MM.1S (cell line): ENCODE results near the gene ARID3C.
A peak's percentile ranks its signal among the peaks of the same experiment; 100 is the strongest.

ENCODE experiments used
- DNase-seq: peaks from one replicate; pipeline ENCODE4 v3.0.0-alpha.2; 2015
- H2AFZ ChIP-seq: fragments of 300-600 bp; sonication (generic); 2 replicates; pipeline ENCODE4 v1.6.0; 2016; ENCODE audit warnings: antibody characterized with exemption, low read length
- H3F3A ChIP-seq: fragments of 300-600 bp; sonication (generic); 2 replicates; pipeline ENCODE4 v1.6.1; 2016; ENCODE audit warnings: mild to moderate bottlenecking, antibody characterized with exemption, low read length, moderate library complexity, mixed read lengths; ENCODE audit not compliant: insufficient read depth
- H3K27ac ChIP-seq: fragments of 300-600 bp; sonication (generic); 2 replicates; pipeline ENCODE4 v1.5.1; 2016; ENCODE audit warnings: mild to moderate bottlenecking, low read length
- H3K27me3 ChIP-seq: fragments of 300-600 bp; sonication (generic); replicated peaks from 2 replicates; pipeline ENCODE4 v1.6.0; 2016; ENCODE audit warnings: low read length; ENCODE audit not compliant: insufficient read depth
- H3K36me3 ChIP-seq: fragments of 300-600 bp; sonication (generic); replicated peaks from 2 replicates; pipeline ENCODE4 v1.6.1; 2016; ENCODE audit warnings: mild to moderate bottlenecking, low read length, mixed read lengths; ENCODE audit not compliant: insufficient read depth
- H3K4me1 ChIP-seq: fragments of 300-600 bp; sonication (generic); 2 replicates; pipeline ENCODE4 v1.6.1; 2016; ENCODE audit warnings: low read length, mixed read lengths
- H3K4me2 ChIP-seq: fragments of 300-600 bp; sonication (generic); 2 replicates; pipeline ENCODE4 v1.6.0; 2016; ENCODE audit warnings: low read depth, low read length
- H3K4me3 ChIP-seq: fragments of 300-600 bp; sonication (generic); 2 replicates; pipeline ENCODE4 v1.5.1; 2016; ENCODE audit warnings: low read length, mixed read lengths
- H3K79me2 ChIP-seq: fragments of 300-600 bp; sonication (generic); 2 replicates; pipeline ENCODE4 v1.6.1; 2016; ENCODE audit warnings: mixed run types, low read length, mixed read lengths
- H3K9ac ChIP-seq: fragments of 300-600 bp; sonication (generic); 2 replicates; pipeline ENCODE4 v1.6.1; 2016; ENCODE audit warnings: low read length, mixed read lengths
- H3K9me2 ChIP-seq: fragments of 300-600 bp; sonication (generic); replicated peaks from 2 replicates; pipeline ENCODE4 v1.6.1; 2016; ENCODE audit warnings: mild to moderate bottlenecking, low read length, mixed read lengths; ENCODE audit not compliant: insufficient read depth
- H3K9me3 ChIP-seq: fragments of 300-600 bp; sonication (generic); replicated peaks from 2 replicates; pipeline ENCODE4 v1.6.1; 2016; ENCODE audit warnings: mild to moderate bottlenecking, low read length, mixed read lengths; ENCODE audit not compliant: insufficient read depth
- H4K20me1 ChIP-seq: fragments of 300-600 bp; sonication (generic); 2 replicates; pipeline ENCODE4 v1.6.1; 2016; ENCODE audit warnings: mild to moderate bottlenecking, low read length, moderate library complexity, mixed read lengths; ENCODE audit not compliant: insufficient read depth
- EZH2 ChIP-seq: fragments of 300-600 bp; sonication (generic); optimal IDR thresholded peaks from 2 replicates; pipeline ENCODE3; 2017; ENCODE audit warnings: low read depth, mild to moderate bottlenecking, antibody characterized with exemption, low read length, mixed read lengths
- EZH2phosphoT487 ChIP-seq: fragments of 300-600 bp; sonication (generic); IDR thresholded peaks from 2 replicates; pipeline ENCODE4 v1.6.1; 2018; ENCODE audit warnings: antibody characterized with exemption, low read length
- TF ChIP-seq, protein P1 (sequence below): fragments of 300-600 bp; sonication (generic); IDR thresholded peaks from 2 replicates; pipeline ENCODE4 v1.5.1; 2016; ENCODE audit warnings: antibody characterized with exemption, low read length, mixed read lengths

ARID3C gene

DNA sequence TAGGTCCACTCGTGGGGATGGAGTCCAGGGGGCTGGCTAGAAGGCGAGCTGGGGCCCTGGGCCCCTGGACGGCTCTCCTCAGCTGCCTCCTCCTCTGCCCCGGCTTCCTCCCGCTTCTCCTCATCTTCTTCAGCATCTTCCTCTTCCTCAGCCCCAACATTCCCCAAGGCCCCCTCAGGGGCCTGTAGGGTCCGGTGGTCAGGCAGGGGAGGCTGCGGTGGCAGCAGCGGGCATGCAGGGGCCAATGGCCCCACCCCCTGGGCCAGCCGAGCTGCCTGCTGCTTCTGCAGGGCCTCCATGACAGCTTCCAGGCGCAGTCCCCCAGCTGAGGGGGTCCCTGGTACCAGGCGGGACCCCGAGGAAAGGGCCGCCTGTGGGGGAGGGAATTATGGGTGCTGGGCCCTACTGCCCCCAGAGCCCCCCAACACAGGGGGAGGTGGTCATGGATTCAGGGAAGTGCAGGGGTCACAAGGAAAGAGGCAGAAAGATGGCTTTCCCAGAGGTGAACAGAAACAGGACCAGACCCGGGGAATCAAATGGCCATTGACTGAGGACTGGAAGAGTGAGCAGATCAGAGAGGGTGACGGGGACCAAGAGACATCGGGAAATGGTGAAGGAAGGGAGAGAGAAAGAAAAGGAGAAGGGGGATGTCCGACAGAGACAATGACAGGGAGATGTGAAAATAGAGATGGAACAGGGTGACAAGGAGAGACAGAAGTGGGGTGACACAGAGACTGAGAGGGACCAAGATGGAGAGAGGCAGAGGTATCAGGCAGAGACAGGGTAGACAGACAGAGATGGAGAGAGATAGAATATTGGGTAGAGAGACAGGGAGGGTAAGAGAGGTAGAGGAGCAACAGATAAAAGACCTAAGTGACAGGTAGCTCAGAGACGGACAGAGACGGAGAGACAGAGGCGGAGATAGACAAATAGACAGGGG lies 880 bp downstream of the ARID3C start:
- H3K4me1 ChIP-seq = 0 out of 2 replicates have a peak, but pooled peaks cover 4% of the 10 kb centered on the region
- H2AFZ ChIP-seq = peak overlapping the region; percentile 30; the same call in 1 of the 2 replicates
- no peaks in the 10 kb centered on the region for H3F3A ChIP-seq
- TF ChIP-seq EZH2phosphoT487 (no peak), EZH2 (no peak)
- TF ChIP-seq, protein P1, sequence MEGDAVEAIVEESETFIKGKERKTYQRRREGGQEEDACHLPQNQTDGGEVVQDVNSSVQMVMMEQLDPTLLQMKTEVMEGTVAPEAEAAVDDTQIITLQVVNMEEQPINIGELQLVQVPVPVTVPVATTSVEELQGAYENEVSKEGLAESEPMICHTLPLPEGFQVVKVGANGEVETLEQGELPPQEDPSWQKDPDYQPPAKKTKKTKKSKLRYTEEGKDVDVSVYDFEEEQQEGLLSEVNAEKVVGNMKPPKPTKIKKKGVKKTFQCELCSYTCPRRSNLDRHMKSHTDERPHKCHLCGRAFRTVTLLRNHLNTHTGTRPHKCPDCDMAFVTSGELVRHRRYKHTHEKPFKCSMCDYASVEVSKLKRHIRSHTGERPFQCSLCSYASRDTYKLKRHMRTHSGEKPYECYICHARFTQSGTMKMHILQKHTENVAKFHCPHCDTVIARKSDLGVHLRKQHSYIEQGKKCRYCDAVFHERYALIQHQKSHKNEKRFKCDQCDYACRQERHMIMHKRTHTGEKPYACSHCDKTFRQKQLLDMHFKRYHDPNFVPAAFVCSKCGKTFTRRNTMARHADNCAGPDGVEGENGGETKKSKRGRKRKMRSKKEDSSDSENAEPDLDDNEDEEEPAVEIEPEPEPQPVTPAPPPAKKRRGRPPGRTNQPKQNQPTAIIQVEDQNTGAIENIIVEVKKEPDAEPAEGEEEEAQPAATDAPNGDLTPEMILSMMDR = no peak
- H3K27ac ChIP-seq = no peak overlapping the region
- H3K36me3 ChIP-seq = no peaks in the 10 kb centered on the region
- H3K4me3 ChIP-seq = peak overlapping the region; percentile 36
- no peak overlapping the region; the same call in 1 of the 2 replicates for H3K9ac ChIP-seq
- DNase-seq = no peak
- no peaks in the 10 kb centered on the region for H3K9me2 ChIP-seq
- H3K79me2 ChIP-seq = no peaks in the 10 kb centered on the region
- no peaks in the 10 kb centered on the region for H4K20me1 ChIP-seq
- peak overlapping the region; percentile 72 for H3K4me2 ChIP-seq
- peaks cover 80% of the 10 kb centered on the region for H3K27me3 ChIP-seq
- H3K9me3 ChIP-seq = no peaks in the 10 kb centered on the region

- Histone ChIP-seq H3K4me3 (no peak overlapping the region), H4K20me1 (no peaks in the 10 kb centered on the region), H3K9me3 (no peaks in the 10 kb centered on the region), H3K4me1 (peaks cover 9% of the 10 kb centered on the region; the same call in 1 of the 2 replicates), H2AFZ (no peak overlapping the region), H3K36me3 (no peaks in the 10 kb centered on the region), H3K9ac (no peak overlapping the region), H3K79me2 (peaks cover 1% of the 10 kb centered on the region), H3K4me2 (no peak overlapping the region), H3K27me3 (peaks cover 72% of the 10 kb centered on the region), H3F3A (no peaks in the 10 kb centered on the region), H3K27ac (no peak overlapping the region), H3K9me2 (no peaks in the 10 kb centered on the region)
- DNase-seq = no peak
- TF ChIP-seq, protein P1 = no peak
- TF ChIP-seq EZH2phosphoT487 (no peak), EZH2 (no peak)
These were observed 3.7 kb downstream of the ARID3C start for GRCh38 chr9:34625186-34625486.

GRCh38 chr9:34624475-34625185 lies 4.2 kb downstream of the ARID3C start:
- no peak for DNase-seq
- Histone ChIP-seq H2AFZ (no peak overlapping the region), H3K9me2 (no peaks in the 10 kb centered on the region), H3K27me3 (peaks cover 67% of the 10 kb centered on the region), H3K9me3 (no peaks in the 10 kb centered on the region), H3K79me2 (peaks cover 7% of the 10 kb centered on the region), H4K20me1 (no peaks in the 10 kb centered on the region), H3F3A (no peaks in the 10 kb centered on the region), H3K27ac (no peak overlapping the region), H3K4me1 (peaks cover 9% of the 10 kb centered on the region; the same call in 1 of the 2 replicates), H3K36me3 (no peaks in the 10 kb centered on the region), H3K4me3 (no peak overlapping the region), H3K9ac (no peak overlapping the region), H3K4me2 (no peak overlapping the region)
- TF ChIP-seq EZH2 (no peak), EZH2phosphoT487 (no peak)
- TF ChIP-seq, protein P1 = no peak
